Calu3 (cell line): ENCODE results near the gene C1D. TPM values are rescaled to one million over a fixed set of nuclear protein-coding genes. Genes with fewer than 3 reads are reported as not detected.

ENCODE experiments used
- BruUV-seq: library from RNA; stranded (reverse); fragments of 400-500 nt; replicated peaks from 2 replicates; lab custom pipeline; 2021; lab: Mats Ljungman, UMichigan
- CTCF ChIA-PET: fragments of 300-600 bp; sonication (Branson Sonifier 250); formaldehyde crosslinking; loops from one replicate; lab custom pipeline; 2022; ENCODE audit warnings: antibody characterized with exemption; lab: Charles Lee
- DNase-seq: peaks from one replicate; pipeline ENCODE4 v3.0.0; 2022
- H3K27ac Mint-ChIP-seq: one replicate; pipeline ENCODE4 v1.8.0; 2022; ENCODE audit warnings: mixed read lengths; ENCODE audit not compliant: unreplicated experiment
- H3K27me3 Mint-ChIP-seq: one replicate; pipeline ENCODE4 v1.8.0; 2022; ENCODE audit warnings: mixed read lengths; ENCODE audit not compliant: unreplicated experiment
- H3K36me3 Mint-ChIP-seq: one replicate; pipeline ENCODE4 v1.8.0; 2022; ENCODE audit warnings: mild to moderate bottlenecking, moderate library complexity, mixed read lengths; ENCODE audit not compliant: insufficient read depth, unreplicated experiment
- H3K4me1 Mint-ChIP-seq: one replicate; pipeline ENCODE4 v1.8.0; 2022; ENCODE audit warnings: mild to moderate bottlenecking, low read depth, mixed read lengths; ENCODE audit not compliant: unreplicated experiment
- H3K4me3 Mint-ChIP-seq: one replicate; pipeline ENCODE4 v1.8.0; 2022; ENCODE audit warnings: mild to moderate bottlenecking, low read depth, moderate library complexity, mixed read lengths; ENCODE audit not compliant: unreplicated experiment
- H3K9me3 Mint-ChIP-seq: one replicate; pipeline ENCODE4 v1.8.0; 2022; ENCODE audit warnings: low read depth, mixed read lengths; ENCODE audit not compliant: unreplicated experiment
- CTCF ChIP-seq: fragments of 200-600 bp; IDR thresholded peaks from one replicate; pipeline ENCODE4 v1.8.0; 2022; ENCODE audit warnings: antibody characterized with exemption; ENCODE audit not compliant: unreplicated experiment
- intact Hi-C: fragments of 100-400 bp; cut with micrococcal nuclease; formaldehyde crosslinking; loops from one replicate; pipeline ENCODE4 v1.10.0; 2022; ENCODE audit not compliant: unreplicated experiment
- total RNA-seq: library from RNA; stranded (reverse); gene quantifications from 2 replicates; pipeline ENCODE4 v1.2.3, GENCODE V29; 2022

The C1D gene
- total RNA-seq, 1 experiment from 2014 or later, result 21.0 TPM

- BruUV-seq, result no TSS peak
- CTCF ChIA-PET, result no interaction called here
- Mint-ChIP-seq H3K4me1 (peaks cover 6% of the 10 kb centered on the region), H3K9me3 (no peaks in the 10 kb centered on the region), H3K36me3 (no peaks in the 10 kb centered on the region), H3K27ac (no peak overlapping the region), H3K4me3 (no peak overlapping the region), H3K27me3 (no peaks in the 10 kb centered on the region)
- intact Hi-C loops, result no loop called here
- TF ChIP-seq CTCF, result no peak
- DNase-seq, result no peak
These were observed 16.1 kb downstream of the C1D start for GRCh38 chr2:68046642-68047240.

- H3K27me3 Mint-ChIP-seq, result no peaks in the 10 kb centered on the region
- intact Hi-C loops, result no loop called here
- no TSS peak for BruUV-seq
- no peaks in the 10 kb centered on the region for H3K9me3 Mint-ChIP-seq
- no peak for TF ChIP-seq CTCF
- CTCF ChIA-PET, result no interaction called here
- H3K4me3 Mint-ChIP-seq, result no peak overlapping the region
- H3K4me1 Mint-ChIP-seq, result peaks cover 6% of the 10 kb centered on the region
- no peak for DNase-seq
- H3K27ac Mint-ChIP-seq, result no peak overlapping the region
- no peaks in the 10 kb centered on the region for H3K36me3 Mint-ChIP-seq
These were observed 16.6 kb downstream of the C1D start for GRCh38 chr2:68046224-68046623.

- no peaks in the 10 kb centered on the region for H3K36me3 Mint-ChIP-seq
- H3K27me3 Mint-ChIP-seq, result no peaks in the 10 kb centered on the region
- CTCF ChIA-PET, result no interaction called here
- intact Hi-C loops, result no loop called here
- no peak overlapping the region for H3K27ac Mint-ChIP-seq
- no TSS peak for BruUV-seq
- no peaks in the 10 kb centered on the region for H3K4me1 Mint-ChIP-seq
- no peak for DNase-seq
- H3K9me3 Mint-ChIP-seq, result no peaks in the 10 kb centered on the region
- no peak for TF ChIP-seq CTCF
- no peak overlapping the region for H3K4me3 Mint-ChIP-seq
These were observed 17.5 kb downstream of the C1D start for GRCh38 chr2:68045342-68045741.

- CTCF ChIA-PET, result no interaction called here
- H3K27ac Mint-ChIP-seq, result no peak overlapping the region
- no peaks in the 10 kb centered on the region for H3K9me3 Mint-ChIP-seq
- no peaks in the 10 kb centered on the region for H3K27me3 Mint-ChIP-seq
- DNase-seq, result no peak
- TF ChIP-seq CTCF, result no peak
- intact Hi-C loops, result no loop called here
- no peak overlapping the region for H3K4me3 Mint-ChIP-seq
- no TSS peak for BruUV-seq
- H3K4me1 Mint-ChIP-seq, result peaks cover 8% of the 10 kb centered on the region
- H3K36me3 Mint-ChIP-seq, result no peaks in the 10 kb centered on the region
These were observed 18.7 kb downstream of the C1D start for GRCh38 chr2:68044099-68044498.
